Left lung (tissue), 10 donors: ENCODE data around the gene NADK. TPM values are rescaled to one million over a fixed set of nuclear protein-coding genes. Genes with fewer than 3 reads are reported as not detected.

ENCODE experiments used
- ATAC-seq: fragments of 200-7000 bp; cut with Tn5 transposase; one replicate; pipeline ENCODE4 v1.9.1; 2020; ENCODE audit warnings: moderate library complexity
- DNase-seq, 4 donors: peaks; one replicate each; pipeline ENCODE4 v3.0.0-alpha.2; 2013 to 2020
- H3K27ac ChIP-seq, 2 donors: fragments of 200-600 bp; sonication (generic) in 1 of 2; one replicate each; pipeline versions ENCODE4 v1.5.0 to v1.8.0; 2020 to 2021
- H3K27me3 ChIP-seq, 2 donors: fragments of 200-600 bp; sonication (generic) in 1 of 2; one replicate each; pipeline versions ENCODE4 v1.5.0 to v1.8.0; 2020 to 2021
- H3K36me3 ChIP-seq, 2 donors: fragments of 200-600 bp; sonication (generic) in 1 of 2; one replicate each; pipeline versions ENCODE4 v1.5.0 to v1.8.0; 2020 to 2021
- H3K4me1 ChIP-seq, 2 donors: fragments of 200-600 bp; one replicate each; pipeline ENCODE4 v1.8.0; 2021
- H3K4me3 ChIP-seq, 2 donors: fragments of 200-600 bp; sonication (generic) in 1 of 2; one replicate each; pipeline versions ENCODE4 v1.5.0 to v1.8.0; 2020 to 2021; ENCODE audit warnings: mild to moderate bottlenecking in 1 of 2
- H3K9me3 ChIP-seq, 2 donors: fragments of 200-600 bp; sonication (generic) in 1 of 2; one replicate each; pipeline versions ENCODE4 v1.5.0 to v1.8.0; 2020 to 2021
- CTCF ChIP-seq, 2 donors: fragments of 200-600 bp; sonication (generic) in 1 of 2; IDR thresholded peaks; one replicate each; pipeline versions ENCODE4 v1.5.0 to v1.8.0; 2021; ENCODE audit warnings: antibody characterized with exemption in 2 of 2
- intact Hi-C, 2 donors: fragments of 100-400 bp; cut with DNase I; formaldehyde crosslinking; loops; one replicate each; pipeline versions ENCODE4 v1.11.2 to v1.14.2; 2022
- polyA plus RNA-seq, 6 donors: library from polyadenylated mRNA; unstranded; fragments of 120-200 nt; gene quantifications; one replicate each; pipeline ENCODE4 v1.2.1, GENCODE V29; 2013; ENCODE audit not compliant: insufficient read length in 6 of 6
- total RNA-seq, 2 donors: library from RNA; stranded (reverse); fragmentation: NEBNext Ultra II Directional; extraction: Animal tissue kit (Norgen Biotek cat#: 25700); gene quantifications; one replicate each; pipeline ENCODE4 v1.2.1, GENCODE V29; 2021
- donor health status: DM: no; HTN: yes; CAD: no.
- donor health status: DM: no; HTN: no; CAD: no.

NADK gene
- total and polyA plus RNA-seq, 8 donors = 37.2 to 126 (median 45.6) TPM

- Histone ChIP-seq H3K27me3 (no peaks in the 10 kb centered on the region), H3K4me3 (no peak overlapping the region), H3K9me3 (no peaks in the 10 kb centered on the region), H3K4me1 (peaks cover 0 to 58% of the 10 kb centered on the region in 2 donors), H3K36me3 (peaks cover 0 to 80% of the 10 kb centered on the region in 2 donors), H3K27ac (peak overlapping the region in 1 of 2 donors; percentile 74)
- intact Hi-C loops = loop anchor here in 1 of 2 donors (10.0 kb wide), 1 partner anchor 140 kb away; no protein-coding TSS in a partner anchor
- no peak for TF ChIP-seq CTCF (IDR thresholded peaks at IDR 0.05)
- ATAC-seq (no peak), DNase-seq (peak in 1 of 4 donors; percentile 85)
These were observed 13.3 kb downstream of the NADK start for GRCh38 chr1:1764876-1765470.

DNA sequence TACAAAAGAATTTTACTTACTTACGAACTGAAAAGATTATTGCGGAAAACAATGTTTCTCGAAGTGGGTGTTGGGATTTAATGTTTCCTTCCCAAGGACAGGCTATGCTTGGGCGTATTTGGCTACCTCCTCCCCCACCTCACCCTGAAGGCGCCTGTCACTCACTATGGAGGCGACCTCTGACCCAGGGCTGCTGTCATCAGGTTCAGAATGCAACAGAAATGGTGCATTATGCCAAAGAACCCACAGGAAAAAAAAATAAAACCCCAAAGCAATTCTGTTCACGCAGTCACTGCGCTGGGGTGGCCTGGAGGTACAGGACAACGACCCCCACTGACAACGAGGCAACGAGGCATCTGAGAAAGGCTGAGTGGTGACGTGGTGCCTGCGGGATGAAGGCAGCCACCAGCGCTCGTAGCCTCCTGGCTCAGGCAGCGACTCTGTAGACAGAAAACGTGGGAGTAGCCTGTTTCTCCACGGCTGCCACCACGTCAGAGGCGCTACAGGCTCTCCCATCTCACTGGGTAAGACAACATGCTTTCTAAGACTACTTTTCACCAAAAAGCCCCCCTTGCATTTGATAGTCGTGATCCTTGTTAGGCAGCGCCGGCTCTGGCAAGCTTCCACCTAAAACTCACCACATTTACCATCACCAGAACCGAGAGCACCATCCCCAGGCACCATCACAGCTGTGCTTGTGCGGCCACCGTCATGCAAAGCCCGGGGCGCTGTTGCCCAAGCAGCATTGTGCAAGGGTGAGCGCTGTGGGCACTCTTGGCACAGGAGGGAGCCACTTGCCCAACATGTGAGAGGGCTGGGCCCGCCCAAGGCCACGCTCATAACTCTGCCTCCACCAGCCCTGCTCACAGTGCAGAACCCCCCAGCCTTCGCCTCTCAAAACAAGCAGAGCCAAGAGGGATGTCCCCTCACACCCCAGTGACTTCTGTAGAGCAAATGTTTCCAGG, 14.3 kb downstream of the NADK start:
- Histone ChIP-seq H3K4me3 (peak overlapping the region in 1 of 2 donors; percentile 11), H3K36me3 (peaks cover 0 to 86% of the 10 kb centered on the region in 2 donors)

GRCh38 chr1:1761504-1762376, 16.5 kb downstream of the NADK start:
- intact Hi-C loops = loop anchor here in 1 of 2 donors (10.0 kb wide), 1 partner anchor 143 kb away; no protein-coding TSS in a partner anchor
- no peak for DNase-seq

More for the DNA sequence above, 14.3 kb downstream of the NADK start:
- Histone ChIP-seq H3K27me3 (no peaks in the 10 kb centered on the region), H3K9me3 (no peaks in the 10 kb centered on the region), H3K27ac (peak overlapping the region in 1 of 2 donors; percentile 74), H3K4me1 (peaks cover 0 to 68% of the 10 kb centered on the region in 2 donors)
- DNase-seq = peak in 2 of 4 donors; percentile 88 to 96
- intact Hi-C loops = loop anchor here in 1 of 2 donors (10.0 kb wide), 1 partner anchor 141 kb away; no protein-coding TSS in a partner anchor
- peak; percentile 94 for ATAC-seq
- peak in 1 of 2 donors; percentile 14 for TF ChIP-seq CTCF (IDR thresholded peaks at IDR 0.05)

GRCh38 chr1:1760715-1761114, 17.6 kb downstream of the NADK start:
- Histone ChIP-seq H3K4me3 (no peak overlapping the region), H3K27ac (no peak overlapping the region), H3K27me3 (no peaks in the 10 kb centered on the region), H3K9me3 (no peaks in the 10 kb centered on the region), H3K4me1 (peaks cover 5 to 59% of the 10 kb centered on the region in 2 donors), H3K36me3 (peaks cover 0 to 92% of the 10 kb centered on the region in 2 donors)
- ATAC-seq = no peak
- peak in 1 of 4 donors; percentile 13 for DNase-seq
- intact Hi-C loops = loop anchor here in 1 of 2 donors (10.0 kb wide), 1 partner anchor 144 kb away; no protein-coding TSS in a partner anchor
- TF ChIP-seq CTCF (IDR thresholded peaks at IDR 0.05) = no peak

More at GRCh38 chr1:1761504-1762376, 16.5 kb downstream of the NADK start:
- TF ChIP-seq CTCF (IDR thresholded peaks at IDR 0.05) = no peak
- peaks cover 5 to 69% of the 10 kb centered on the region in 2 donors for H3K4me1 ChIP-seq
- no peaks in the 10 kb centered on the region for H3K9me3 ChIP-seq
- H3K4me3 ChIP-seq = no peak overlapping the region
- H3K27me3 ChIP-seq = no peaks in the 10 kb centered on the region
- no peak for ATAC-seq
- H3K27ac ChIP-seq = no peak overlapping the region
- peaks cover 0 to 85% of the 10 kb centered on the region in 2 donors for H3K36me3 ChIP-seq
